ENCODE results near the gene COX4I1. TPM values are rescaled to one million over a fixed set of nuclear protein-coding genes. Genes with fewer than 3 reads are reported as not detected.
"Not testable (repeated sequence)": the region's sequence is repeated elsewhere in the genome, so short reads cannot be mapped to it uniquely, and the experiment has no call there.

Gene COX4I1
- total RNA-seq, 1 donor from 2014 or later, result 430 TPM

DNA sequence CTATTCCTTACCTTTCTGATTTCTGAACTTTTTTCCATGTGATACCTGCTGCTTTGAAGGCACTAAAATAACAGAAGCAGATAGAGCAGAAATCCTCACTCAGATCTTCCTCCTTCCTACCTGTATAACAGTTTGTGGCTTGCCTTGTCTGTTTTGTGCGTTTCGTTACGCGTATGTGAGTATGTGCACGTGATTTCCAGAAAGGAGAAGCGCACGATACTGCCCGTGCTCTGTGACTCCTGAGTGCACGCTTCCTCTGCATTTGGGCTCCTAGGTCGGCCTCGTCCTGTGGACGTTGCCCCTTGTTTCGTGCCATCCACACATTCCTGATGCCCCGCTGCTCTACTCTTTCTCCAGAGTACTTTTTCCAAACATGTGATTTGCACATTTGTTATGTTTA is 4.1 kb downstream of the COX4I1 start:
- Histone ChIP-seq H3K4me1 (peaks cover 19% of the 10 kb centered on the region), H3K9me3 (no peaks in the 10 kb centered on the region), H3K27me3 (no peaks in the 10 kb centered on the region), H3K36me3 (peaks cover 0 to 47% of the 10 kb centered on the region in 2 donors), H3K27ac (no peak overlapping the region), H3K4me3 (no peak overlapping the region)
- TF ChIP-seq, protein P1, sequence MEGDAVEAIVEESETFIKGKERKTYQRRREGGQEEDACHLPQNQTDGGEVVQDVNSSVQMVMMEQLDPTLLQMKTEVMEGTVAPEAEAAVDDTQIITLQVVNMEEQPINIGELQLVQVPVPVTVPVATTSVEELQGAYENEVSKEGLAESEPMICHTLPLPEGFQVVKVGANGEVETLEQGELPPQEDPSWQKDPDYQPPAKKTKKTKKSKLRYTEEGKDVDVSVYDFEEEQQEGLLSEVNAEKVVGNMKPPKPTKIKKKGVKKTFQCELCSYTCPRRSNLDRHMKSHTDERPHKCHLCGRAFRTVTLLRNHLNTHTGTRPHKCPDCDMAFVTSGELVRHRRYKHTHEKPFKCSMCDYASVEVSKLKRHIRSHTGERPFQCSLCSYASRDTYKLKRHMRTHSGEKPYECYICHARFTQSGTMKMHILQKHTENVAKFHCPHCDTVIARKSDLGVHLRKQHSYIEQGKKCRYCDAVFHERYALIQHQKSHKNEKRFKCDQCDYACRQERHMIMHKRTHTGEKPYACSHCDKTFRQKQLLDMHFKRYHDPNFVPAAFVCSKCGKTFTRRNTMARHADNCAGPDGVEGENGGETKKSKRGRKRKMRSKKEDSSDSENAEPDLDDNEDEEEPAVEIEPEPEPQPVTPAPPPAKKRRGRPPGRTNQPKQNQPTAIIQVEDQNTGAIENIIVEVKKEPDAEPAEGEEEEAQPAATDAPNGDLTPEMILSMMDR (IDR thresholded peaks at IDR 0.05), result no peak
- TF ChIP-seq POLR2AphosphoS5 (IDR thresholded peaks at IDR 0.05; ENCODE audit: insufficient read depth in 1 of 2, low read depth in 1 of 2), result no peak
- TF ChIP-seq POLR2A (IDR thresholded peaks at IDR 0.05), result no peak
- intact Hi-C loops (cut with DNase I), result no loop called here
- no peak for DNase-seq (ENCODE audit: extremely low spot score in 2 of 2)

DNA sequence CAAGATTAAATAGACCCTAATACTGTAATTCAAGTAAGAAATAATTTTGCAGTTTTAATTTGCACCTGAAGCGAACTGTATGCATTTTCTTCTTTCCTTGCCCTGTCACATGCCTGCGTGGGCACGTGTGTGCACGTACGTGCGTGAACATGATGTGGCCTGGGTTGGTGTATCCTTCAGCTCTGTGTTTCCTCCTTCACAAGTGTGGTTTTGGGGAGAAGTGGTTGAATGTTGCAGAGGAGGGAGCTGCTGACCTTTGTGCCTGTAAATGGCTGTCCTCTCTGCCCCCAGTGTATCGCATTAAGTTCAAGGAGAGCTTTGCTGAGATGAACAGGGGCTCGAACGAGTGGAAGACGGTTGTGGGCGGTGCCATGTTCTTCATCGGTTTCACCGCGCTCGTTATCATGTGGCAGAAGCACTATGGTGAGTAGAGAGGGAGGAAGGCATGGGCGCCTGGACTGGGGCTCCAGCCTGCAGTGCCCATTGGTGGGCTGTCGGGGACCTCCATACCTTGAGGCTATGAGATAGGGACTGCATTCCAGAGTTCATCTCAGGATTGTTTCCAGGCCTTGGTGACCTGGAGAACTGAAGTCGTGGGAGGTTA is 6.0 kb downstream of the COX4I1 start:
- Histone ChIP-seq H3K4me3 (no peak overlapping the region), H3K9me3 (no peaks in the 10 kb centered on the region), H3K27me3 (no peaks in the 10 kb centered on the region), H3K36me3 (peaks cover 0 to 47% of the 10 kb centered on the region in 2 donors), H3K27ac (no peak overlapping the region), H3K4me1 (peaks cover 11% of the 10 kb centered on the region)
- DNase-seq (ENCODE audit: extremely low spot score in 2 of 2), result no peak
- TF ChIP-seq POLR2AphosphoS5 (IDR thresholded peaks at IDR 0.05; ENCODE audit: insufficient read depth in 1 of 2, low read depth in 1 of 2) (no peak), POLR2A (IDR thresholded peaks at IDR 0.05) (no peak)
- TF ChIP-seq, protein P1 (IDR thresholded peaks at IDR 0.05), result no peak
- intact Hi-C loops (cut with DNase I), result no loop called here

DNA sequence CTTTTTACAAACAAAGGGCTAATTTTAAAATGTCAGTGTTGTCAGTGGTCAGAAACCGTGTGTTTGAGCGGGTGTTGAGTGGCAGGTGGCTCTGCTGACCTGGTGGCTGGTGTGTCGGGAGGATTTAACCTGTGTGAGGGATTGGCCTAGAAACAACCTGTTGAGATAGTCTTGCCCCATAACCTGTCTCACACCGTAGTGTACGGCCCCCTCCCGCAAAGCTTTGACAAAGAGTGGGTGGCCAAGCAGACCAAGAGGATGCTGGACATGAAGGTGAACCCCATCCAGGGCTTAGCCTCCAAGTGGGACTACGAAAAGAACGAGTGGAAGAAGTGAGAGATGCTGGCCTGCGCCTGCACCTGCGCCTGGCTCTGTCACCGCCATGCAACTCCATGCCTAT is 7.0 kb downstream of the COX4I1 start:
- H3K4me1 ChIP-seq, result peaks cover 1% of the 10 kb centered on the region
- H3K4me3 ChIP-seq, result no peak overlapping the region
- intact Hi-C loops (cut with DNase I), result no loop called here
- no peak for TF ChIP-seq POLR2AphosphoS5 (IDR thresholded peaks at IDR 0.05; ENCODE audit: insufficient read depth in 1 of 2, low read depth in 1 of 2)
- no peak for TF ChIP-seq POLR2A (IDR thresholded peaks at IDR 0.05)
- TF ChIP-seq, protein P1 (IDR thresholded peaks at IDR 0.05), result no peak
- no peaks in the 10 kb centered on the region for H3K9me3 ChIP-seq
- no peaks in the 10 kb centered on the region for H3K27me3 ChIP-seq
- no peak overlapping the region for H3K27ac ChIP-seq
- no peak for DNase-seq (ENCODE audit: extremely low spot score in 2 of 2)
- H3K36me3 ChIP-seq, result peaks cover 0 to 45% of the 10 kb centered on the region in 2 donors

DNA sequence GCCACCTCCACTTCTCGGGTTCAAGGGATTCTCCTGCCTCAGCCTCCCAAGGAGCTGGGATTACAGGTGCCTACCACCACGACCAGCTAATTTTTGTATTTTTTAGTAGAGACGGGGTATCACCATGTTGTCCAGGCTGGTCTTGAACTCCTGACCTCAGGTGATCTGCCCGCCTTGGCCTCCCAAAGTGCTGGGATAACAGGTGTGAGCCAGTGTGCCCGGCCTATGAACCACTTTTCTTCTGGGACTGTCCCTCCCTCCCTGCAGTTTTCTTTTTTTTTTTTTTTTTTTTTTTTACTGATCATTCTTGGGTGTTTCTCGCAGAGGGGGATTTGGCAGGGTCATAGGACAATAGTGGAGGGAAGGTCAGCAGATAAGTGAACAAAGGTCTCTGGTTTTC is 7.8 kb downstream of the COX4I1 start:
- intact Hi-C loops (cut with DNase I); H3K27me3 ChIP-seq; H3K4me1 ChIP-seq; DNase-seq (ENCODE audit: extremely low spot score in 2 of 2); H3K4me3 ChIP-seq; H3K27ac ChIP-seq; H3K9me3 ChIP-seq: not testable (repeated sequence)
- peaks cover 0 to 39% of the 10 kb centered on the region in 2 donors for H3K36me3 ChIP-seq

DNA sequence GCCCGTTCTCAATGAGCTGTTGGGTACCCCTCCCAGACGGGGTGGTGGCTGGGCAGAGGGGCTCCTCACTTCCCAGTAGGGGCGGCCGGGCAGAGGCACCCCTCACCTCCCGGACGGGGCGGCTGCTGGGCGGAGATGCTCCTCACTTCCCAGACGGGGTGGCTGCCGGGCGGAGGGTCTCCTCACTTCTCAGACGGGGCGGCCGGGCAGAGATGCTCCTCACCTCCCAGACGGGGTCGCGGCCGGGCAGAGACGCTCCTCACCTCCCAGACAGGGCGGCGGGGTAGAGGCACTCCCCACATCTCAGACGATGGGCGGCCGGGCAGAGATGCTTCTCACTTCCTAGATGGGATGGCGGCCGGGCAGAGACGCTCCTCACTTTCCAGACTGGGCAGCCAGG is 8.6 kb downstream of the COX4I1 start:
- intact Hi-C loops (cut with DNase I); H3K4me1 ChIP-seq; H3K27me3 ChIP-seq; DNase-seq (ENCODE audit: extremely low spot score in 2 of 2); H3K9me3 ChIP-seq; H3K27ac ChIP-seq; H3K4me3 ChIP-seq: not testable (repeated sequence)
- H3K36me3 ChIP-seq, result peaks cover 0 to 32% of the 10 kb centered on the region in 2 donors

DNA sequence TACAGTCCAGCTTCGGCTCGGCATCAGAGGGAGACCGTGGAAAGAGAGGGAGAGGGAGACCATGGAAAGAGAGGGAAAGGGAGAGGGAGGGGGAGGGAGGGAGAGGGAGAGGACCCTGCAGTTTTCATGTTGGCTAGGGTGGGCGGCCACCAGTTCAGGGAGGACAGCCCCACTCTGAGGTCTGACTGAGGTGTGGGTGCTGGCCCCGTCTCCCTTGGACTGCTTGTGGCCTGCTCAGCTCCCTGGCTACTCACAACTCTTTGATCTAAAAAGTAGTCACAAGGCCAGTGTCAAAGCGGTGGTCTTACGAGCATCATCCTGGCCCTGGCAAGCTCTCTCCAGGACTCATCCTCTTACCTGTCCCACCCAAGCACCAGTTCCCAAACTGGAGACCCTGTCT is 9.4 kb downstream of the COX4I1 start:
- Histone ChIP-seq H3K36me3 (peaks cover 0 to 25% of the 10 kb centered on the region in 2 donors), H3K9me3 (no peaks in the 10 kb centered on the region), H3K4me3 (no peak overlapping the region), H3K4me1 (no peaks in the 10 kb centered on the region), H3K27ac (no peak overlapping the region), H3K27me3 (no peaks in the 10 kb centered on the region)
- intact Hi-C loops (cut with DNase I), result no loop called here
- TF ChIP-seq POLR2A (IDR thresholded peaks at IDR 0.05) (no peak), POLR2AphosphoS5 (IDR thresholded peaks at IDR 0.05; ENCODE audit: insufficient read depth in 1 of 2, low read depth in 1 of 2) (no peak)
- TF ChIP-seq, protein P1 (IDR thresholded peaks at IDR 0.05), result no peak
- DNase-seq (ENCODE audit: extremely low spot score in 2 of 2), result no peak
